Activated CD8-positive, alpha-beta T cell treated with anti-CD3 and anti-CD28 coated beads for 36 hours (primary cell): ENCODE data around the gene PXMP4. TPM values are rescaled to one million over a fixed set of nuclear protein-coding genes. Genes with fewer than 3 reads are reported as not detected.
A peak's percentile ranks its signal among the peaks of the same experiment; 100 is the strongest.
"Not testable (repeated sequence)": the region's sequence is repeated elsewhere in the genome, so short reads cannot be mapped to it uniquely, and the experiment has no call there.

ENCODE experiments used
- ATAC-seq: fragments of 200-7000 bp; cut with Tn5 transposase; one replicate; pipeline ENCODE4 v1.10.0; 2021; ENCODE audit warnings: mild to moderate bottlenecking, moderate library complexity
- CTCF ChIA-PET: fragments of 350-600 bp; sonication (Branson Sonifier 250); formaldehyde crosslinking; loops from one replicate; lab custom pipeline; 2021; ENCODE audit warnings: antibody characterized with exemption; lab: Charles Lee
- POLR2A ChIA-PET: fragments of 350-600 bp; sonication (Branson Sonifier 250); formaldehyde crosslinking; loops from one replicate; lab custom pipeline; 2021; ENCODE audit warnings: antibody characterized with exemption; lab: Charles Lee
- DNase-seq: peaks from one replicate; pipeline ENCODE4 v3.0.0-alpha.2; 2020
- H3K27ac Mint-ChIP-seq: one replicate; pipeline ENCODE4 v1.8.0; 2021; ENCODE audit warnings: mild to moderate bottlenecking, mixed read lengths
- H3K27me3 Mint-ChIP-seq: one replicate; pipeline ENCODE4 v1.8.0; 2021; ENCODE audit warnings: mixed read lengths
- H3K36me3 Mint-ChIP-seq: one replicate; pipeline ENCODE4 v1.8.0; 2021; ENCODE audit warnings: low read depth, mixed read lengths
- H3K4me1 Mint-ChIP-seq: one replicate; pipeline ENCODE4 v1.8.0; 2021; ENCODE audit warnings: low read depth, mixed read lengths
- H3K4me3 Mint-ChIP-seq: one replicate; pipeline ENCODE4 v1.8.0; 2021; ENCODE audit warnings: mild to moderate bottlenecking, moderate library complexity, mixed read lengths
- H3K9me3 Mint-ChIP-seq: one replicate; pipeline ENCODE4 v1.8.0; 2021; ENCODE audit warnings: mixed read lengths
- CTCF ChIP-seq: fragments of 200-600 bp; IDR thresholded peaks from one replicate; pipeline ENCODE4 v1.8.0; 2022; ENCODE audit warnings: antibody characterized with exemption, mild to moderate bottlenecking
- intact Hi-C: fragments of 100-400 bp; cut with micrococcal nuclease; formaldehyde crosslinking; loops from one replicate; pipeline ENCODE4 v1.10.0; 2022
- total RNA-seq, 2 experiments: library from RNA; stranded (reverse); gene quantifications; one replicate each; pipeline ENCODE4 v1.2.3, GENCODE V29; 2021

PXMP4 gene
- total RNA-seq, 2 experiments from 2014 or later = 6.9 to 7.3 TPM

- Mint-ChIP-seq H3K4me3 (no peak overlapping the region), H3K36me3 (peaks cover 9% of the 10 kb centered on the region), H3K4me1 (no peaks in the 10 kb centered on the region), H3K9me3 (no peaks in the 10 kb centered on the region), H3K27me3 (no peaks in the 10 kb centered on the region), H3K27ac (no peak overlapping the region)
- DNase-seq (no peak), ATAC-seq (no peak)
- no peak for TF ChIP-seq CTCF
- intact Hi-C loops = no loop called here
- ChIA-PET POLR2A (no interaction called here), CTCF (no interaction called here)
Measured at GRCh38 chr20:33765592-33765991, 45.5 kb upstream of the PXMP4 start.

GRCh38 chr20:33765099-33765498 lies 45.0 kb upstream of the PXMP4 start:
- Mint-ChIP-seq H3K4me1 (no peaks in the 10 kb centered on the region), H3K36me3 (peaks cover 7% of the 10 kb centered on the region), H3K27me3 (no peaks in the 10 kb centered on the region), H3K9me3 (no peaks in the 10 kb centered on the region), H3K4me3 (no peak overlapping the region), H3K27ac (no peak overlapping the region)
- ChIA-PET POLR2A (no interaction called here), CTCF (no interaction called here)
- no peak for ATAC-seq
- TF ChIP-seq CTCF = no peak
- intact Hi-C loops = no loop called here
- no peak for DNase-seq

- Mint-ChIP-seq H3K9me3 (peaks cover 5% of the 10 kb centered on the region), H3K36me3 (peaks cover 23% of the 10 kb centered on the region), H3K4me3 (no peak overlapping the region), H3K4me1 (no peaks in the 10 kb centered on the region), H3K27me3 (no peaks in the 10 kb centered on the region), H3K27ac (no peak overlapping the region)
- ATAC-seq = no peak
- no peak for TF ChIP-seq CTCF
- ChIA-PET POLR2A (no interaction called here), CTCF (no interaction called here)
- no peak for DNase-seq
- intact Hi-C loops = no loop called here
Measured at GRCh38 chr20:33761698-33762250, 41.7 kb upstream of the PXMP4 start.

GRCh38 chr20:33757458-33757857 lies 37.3 kb upstream of the PXMP4 start:
- H3K4me1 Mint-ChIP-seq = peaks cover 9% of the 10 kb centered on the region
- intact Hi-C loops = no loop called here
- no peak for DNase-seq
- no peak overlapping the region for H3K27ac Mint-ChIP-seq
- no peaks in the 10 kb centered on the region for H3K27me3 Mint-ChIP-seq
- TF ChIP-seq CTCF = no peak
- no peak for ATAC-seq
- H3K36me3 Mint-ChIP-seq = peaks cover 29% of the 10 kb centered on the region
- ChIA-PET POLR2A (no interaction called here), CTCF (no interaction called here)
- H3K9me3 Mint-ChIP-seq = peaks cover 5% of the 10 kb centered on the region
- H3K4me3 Mint-ChIP-seq = no peak overlapping the region

- H3K36me3 Mint-ChIP-seq = peaks cover 29% of the 10 kb centered on the region
- POLR2A ChIA-PET = interaction anchor here (0.8 kb wide), 1 partner anchor 152 kb away, joined by 3 read pairs; no protein-coding TSS in a partner anchor
- no peak overlapping the region for H3K4me3 Mint-ChIP-seq
- ATAC-seq (no peak), DNase-seq (no peak)
- H3K27ac Mint-ChIP-seq = no peak overlapping the region
- peaks cover 9% of the 10 kb centered on the region for H3K4me1 Mint-ChIP-seq
- CTCF ChIA-PET = no interaction called here
- peaks cover 5% of the 10 kb centered on the region for H3K9me3 Mint-ChIP-seq
- H3K27me3 Mint-ChIP-seq = no peaks in the 10 kb centered on the region
- no peak for TF ChIP-seq CTCF
- intact Hi-C loops = no loop called here
Measured at GRCh38 chr20:33757046-33757445, 36.9 kb upstream of the PXMP4 start.

GRCh38 chr20:33755936-33756490 lies 35.9 kb upstream of the PXMP4 start:
- DNase-seq (peak; percentile 24), ATAC-seq (peak; percentile 79)
- H3K4me3 Mint-ChIP-seq, H3K4me1 Mint-ChIP-seq, POLR2A ChIA-PET, H3K9me3 Mint-ChIP-seq, CTCF ChIA-PET, intact Hi-C loops, H3K27me3 Mint-ChIP-seq: not testable (repeated sequence)
- peaks cover 32% of the 10 kb centered on the region for H3K36me3 Mint-ChIP-seq
- H3K27ac Mint-ChIP-seq = peak overlapping the region; percentile 66
